HG02678 (cell line): Measurements from ENCODE around the gene DDO.

ENCODE experiments used
- ATAC-seq: cut with Tn5 transposase; IDR thresholded peaks from one replicate; pipeline ENCODE4 v1.9.1; 2021; ENCODE audit warnings: mild to moderate bottlenecking, moderate library complexity; ENCODE audit not compliant: unreplicated experiment

The DDO gene

GRCh38 chr6:110421749-110422443 is 6.5 kb upstream of the DDO start:
- no peak for ATAC-seq

DNA sequence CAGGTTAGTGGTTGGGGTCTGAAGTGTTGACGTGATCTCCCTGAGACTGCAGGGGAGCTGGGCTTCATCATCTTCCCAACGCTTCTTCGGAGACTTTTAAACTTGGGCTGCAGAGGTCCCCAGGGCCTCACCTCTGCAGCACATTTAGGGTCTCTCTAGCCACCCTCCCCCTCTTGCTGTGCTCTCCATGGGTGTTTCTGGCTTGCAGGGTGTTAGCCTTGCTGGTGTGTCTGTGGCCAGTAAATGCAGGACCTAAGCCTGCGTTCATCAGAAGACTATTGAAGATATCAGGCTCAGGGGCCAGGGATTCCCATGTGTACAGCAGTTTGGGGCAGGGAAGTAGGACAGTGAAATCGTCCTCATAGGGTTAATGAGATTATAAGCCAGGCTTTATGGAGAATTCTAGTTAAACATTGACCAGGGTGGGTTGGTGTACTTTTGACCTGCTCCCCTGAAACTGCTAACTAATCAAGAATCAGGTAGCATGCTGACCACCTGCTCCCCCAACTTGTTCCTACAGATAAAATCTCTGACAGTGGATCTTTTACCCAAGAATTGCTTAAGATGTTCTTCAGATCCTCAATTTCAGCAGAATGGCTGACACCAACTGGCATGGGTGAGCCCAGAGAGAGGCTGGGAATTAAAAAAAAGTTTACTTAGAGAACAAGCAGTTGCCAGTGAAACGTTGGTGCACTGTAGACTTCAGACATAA is 3.8 kb upstream of the DDO start:
- ATAC-seq = no peak

GRCh38 chr6:110418594-110418993 is 3.2 kb upstream of the DDO start:
- no peak for ATAC-seq

- no peak for ATAC-seq
Observed at GRCh38 chr6:110414669-110415068, 706 bp downstream of the DDO start.

GRCh38 chr6:110412360-110412759 is 3.0 kb downstream of the DDO start:
- no peak for ATAC-seq

GRCh38 chr6:110410511-110410910 is 4.9 kb downstream of the DDO start:
- no peak for ATAC-seq

GRCh38 chr6:110409794-110410193 is 5.6 kb downstream of the DDO start:
- ATAC-seq = no peak

DNA sequence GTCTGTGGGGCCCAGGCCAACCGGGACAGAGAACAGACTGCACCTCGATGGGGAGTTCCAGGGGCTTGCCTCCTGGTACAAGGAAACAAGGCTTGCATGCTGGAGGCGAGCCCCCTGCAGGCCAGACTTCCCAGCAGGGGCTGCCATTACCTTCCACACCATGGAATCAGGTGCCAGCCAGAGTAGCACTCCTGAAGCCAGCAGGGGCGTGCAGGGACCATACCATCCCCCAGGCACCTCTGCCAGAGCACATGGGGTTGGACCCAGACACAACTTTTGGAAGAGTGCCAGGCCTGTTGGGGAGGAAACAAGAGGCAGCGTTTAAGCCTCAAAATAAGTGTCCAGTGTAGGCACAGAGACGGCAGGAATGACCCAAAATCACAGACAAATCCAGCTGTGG is 6.5 kb downstream of the DDO start:
- ATAC-seq = no peak

GRCh38 chr6:110404607-110405006 is 10.8 kb downstream of the DDO start:
- ATAC-seq = no peak

DNA sequence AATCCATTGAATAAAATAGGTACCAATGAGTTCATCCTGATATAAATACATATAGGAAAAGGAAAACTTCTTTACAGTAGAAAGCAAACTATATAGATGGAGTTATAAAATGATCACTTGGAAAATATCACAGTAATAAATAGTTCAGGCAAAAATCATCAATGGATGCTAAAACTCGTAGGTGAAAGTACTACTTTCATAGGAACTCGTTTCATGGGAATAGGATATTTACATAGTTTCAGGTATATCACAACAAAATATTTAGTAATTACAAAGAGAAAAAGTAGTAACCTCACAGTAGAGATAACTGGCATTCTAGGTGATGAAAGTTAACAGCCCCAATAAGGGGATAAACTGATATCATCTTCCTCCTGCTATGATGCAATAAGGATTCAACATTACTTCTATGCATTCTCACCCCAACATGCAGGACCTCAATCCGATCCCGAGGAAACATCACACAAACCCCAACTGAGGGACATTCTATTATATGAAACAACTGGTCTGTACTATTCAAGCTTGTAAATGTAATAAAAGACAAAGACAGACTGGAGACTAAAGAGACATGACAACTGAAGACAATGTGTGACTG is 13.7 kb downstream of the DDO start:
- no peak for ATAC-seq

DNA sequence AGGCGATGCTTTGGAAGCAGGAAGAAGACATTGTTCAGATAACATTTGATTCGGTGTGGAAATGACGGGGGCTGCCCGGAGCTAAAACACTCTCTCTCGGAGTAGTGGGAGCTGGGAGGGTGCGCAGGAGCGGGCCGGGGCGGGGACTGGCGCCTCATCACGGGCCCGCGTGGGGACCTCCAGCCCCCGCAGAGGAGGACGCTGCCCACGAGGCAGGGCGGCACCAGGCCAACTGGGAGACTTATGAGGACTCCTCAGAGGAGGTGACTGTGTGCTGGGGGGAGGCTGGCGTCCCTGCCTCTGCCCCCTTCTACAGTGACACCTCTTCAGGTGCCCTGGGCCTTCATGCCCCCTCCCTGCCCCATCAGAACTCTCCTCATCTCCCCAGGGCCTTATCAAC is 15.2 kb downstream of the DDO start:
- ATAC-seq = no peak

GRCh38 chr6:110399219-110400071 is 15.9 kb downstream of the DDO start:
- no peak for ATAC-seq

DNA sequence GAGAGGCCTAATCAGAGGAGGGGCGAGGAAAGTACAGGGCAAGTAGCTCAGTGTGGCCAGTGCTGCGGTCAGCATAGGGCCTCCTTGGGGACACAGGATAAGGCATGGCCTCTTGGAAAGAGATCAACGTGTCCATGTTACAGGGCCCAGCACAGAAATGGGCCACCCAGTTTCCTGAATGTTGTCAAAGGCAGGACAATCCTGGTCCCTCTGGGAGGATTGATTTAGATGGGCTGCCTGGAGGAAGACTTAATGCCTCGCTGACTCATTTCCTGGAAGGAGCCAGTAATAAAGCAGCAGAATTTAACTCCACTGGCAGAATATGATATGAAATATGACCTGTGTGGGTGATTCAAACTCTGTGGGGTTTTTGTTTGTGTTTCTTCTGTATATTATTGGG is 16.6 kb downstream of the DDO start:
- ATAC-seq = no peak

DNA sequence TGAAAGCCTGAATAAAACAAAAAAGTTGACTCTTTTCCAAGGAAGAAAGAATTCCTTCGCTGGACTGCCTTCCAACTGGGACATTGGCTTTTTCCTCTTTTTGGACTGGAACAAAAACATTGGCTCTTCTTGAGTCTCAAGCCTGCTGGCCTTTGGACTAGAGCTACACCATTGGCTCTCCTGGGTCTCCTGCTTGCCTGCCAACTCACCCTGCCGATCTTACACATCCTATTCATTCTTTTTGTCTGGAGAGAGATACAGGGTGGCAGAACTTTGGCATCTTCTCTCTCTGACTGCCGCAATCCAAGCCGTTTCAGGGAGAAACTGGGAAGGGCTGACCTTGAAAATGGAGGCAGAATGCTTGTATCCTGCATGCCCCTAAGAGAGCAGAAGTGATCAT is 20.2 kb downstream of the DDO start:
- no peak for ATAC-seq

DNA sequence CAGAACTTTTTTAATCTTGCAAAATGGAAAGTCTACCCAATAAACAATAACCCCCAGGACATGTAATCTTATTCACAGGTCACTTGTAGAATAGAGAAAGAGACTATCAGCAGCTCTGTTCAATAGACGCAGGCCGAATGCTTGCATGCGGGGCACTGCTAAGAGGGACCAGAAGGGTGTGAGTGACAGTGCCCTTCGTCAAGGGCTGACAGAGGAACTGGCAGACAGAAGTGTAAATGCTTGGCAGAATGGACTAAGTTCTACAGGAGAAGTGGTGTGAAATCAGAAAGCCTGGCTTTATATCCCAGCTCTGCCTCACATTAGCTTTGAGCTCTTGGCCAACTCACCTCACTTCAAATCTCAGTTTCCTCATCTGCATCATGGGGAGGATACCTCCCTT is 21.0 kb downstream of the DDO start:
- ATAC-seq = no peak

GRCh38 chr6:110392727-110393126 is 22.6 kb downstream of the DDO start:
- ATAC-seq = no peak

GRCh38 chr6:110390404-110390803 is 25.0 kb downstream of the DDO start:
- no peak for ATAC-seq

DNA sequence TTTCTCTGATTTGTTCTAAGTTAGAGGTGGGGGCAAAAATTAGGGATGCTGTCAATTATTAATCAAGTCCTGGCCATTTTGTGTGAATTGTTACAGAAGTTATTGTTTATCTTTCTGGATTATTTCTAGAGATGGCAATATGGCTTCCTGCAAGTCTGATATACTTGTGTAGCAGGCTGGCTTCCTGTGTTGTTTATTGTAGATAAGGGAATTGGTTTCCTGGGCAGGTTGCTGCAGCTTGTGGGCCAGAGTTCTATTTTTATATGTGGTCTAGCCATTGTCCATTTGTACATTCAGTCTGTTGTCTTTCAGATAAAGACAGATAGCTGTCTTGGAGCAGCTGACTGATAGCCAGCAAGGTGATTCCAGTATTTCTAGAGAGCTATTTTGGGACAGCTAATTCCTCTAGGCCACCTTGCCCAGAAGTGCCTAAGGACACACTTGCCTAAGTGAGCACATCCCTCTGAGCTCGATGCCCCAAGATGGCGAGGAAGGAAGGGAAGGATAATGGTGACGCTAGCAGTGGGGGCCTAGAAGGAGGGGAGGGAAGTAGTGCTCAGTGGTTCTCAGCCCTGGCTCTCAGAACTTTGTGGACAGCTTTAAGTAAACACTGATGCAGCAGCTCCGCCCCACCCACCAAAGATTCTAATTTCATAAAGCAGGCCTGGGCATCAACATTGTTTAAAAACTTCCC is 25.5 kb downstream of the DDO start:
- ATAC-seq = no peak

DNA sequence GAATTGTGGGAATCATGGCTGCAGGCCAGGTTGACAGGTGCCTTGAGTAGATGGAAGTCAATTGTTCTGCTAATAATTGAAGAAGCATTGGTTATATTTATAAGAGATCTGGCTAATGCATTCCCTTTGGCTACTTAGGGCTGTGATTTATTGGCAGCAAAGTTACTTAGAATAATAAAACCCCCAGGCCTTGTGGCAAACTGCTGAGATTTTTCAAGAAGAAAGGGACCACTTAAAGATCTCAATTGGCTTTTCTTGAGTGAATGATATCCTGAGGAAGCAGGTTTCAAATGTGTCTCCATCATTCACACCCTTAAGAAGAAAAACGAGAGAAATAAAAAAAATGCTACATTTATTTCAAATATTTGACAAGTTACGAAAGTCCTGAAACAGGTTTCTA is 27.4 kb downstream of the DDO start:
- ATAC-seq = no peak

GRCh38 chr6:110385458-110385863 is 29.9 kb downstream of the DDO start:
- no peak for ATAC-seq

DNA sequence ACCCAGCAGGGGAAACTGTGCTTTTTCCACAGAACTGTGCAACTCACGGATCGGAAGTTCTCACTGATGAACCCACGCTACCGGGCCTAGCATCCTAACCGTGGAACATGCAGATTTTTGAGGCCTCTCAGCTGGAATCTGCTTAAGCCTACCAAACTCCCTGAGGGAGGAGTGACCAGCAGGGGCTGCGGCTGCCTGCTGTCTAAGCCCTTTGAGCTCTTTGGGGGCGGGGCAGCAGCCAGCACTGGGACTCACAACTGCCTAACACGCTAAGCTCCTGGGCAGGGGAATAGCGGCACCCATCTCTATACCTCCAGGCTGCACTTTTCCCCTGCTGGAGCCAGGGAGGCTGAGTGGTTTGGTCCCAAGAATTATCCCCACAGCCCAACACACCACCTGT is 36.8 kb downstream of the DDO start:
- no peak for ATAC-seq
